Measurements from ENCODE around the gene FASTK. TPM values are rescaled to one million over a fixed set of nuclear protein-coding genes. Genes with fewer than 3 reads are reported as not detected.

FASTK gene
- total RNA-seq, 1 experiment from 2014 or later: 95.0 TPM

- Histone ChIP-seq H3K4me1 (ENCODE audit: control insufficient read depth, insufficient read depth, low read length) (peaks cover 41% of the 10 kb centered on the region), H3K4me3 (ENCODE audit: low read depth in 2 of 2, low read length in 2 of 2) (peak overlapping the region; percentile 74 to 93), H3K27ac (ENCODE audit: low read length) (peak overlapping the region; percentile 91), H3K9me3 (ENCODE audit: control insufficient read depth, insufficient read depth, low read depth, low read length) (no peaks in the 10 kb centered on the region), H3K36me3 (ENCODE audit: control insufficient read depth, insufficient read depth, low read length) (no peaks in the 10 kb centered on the region), H3K27me3 (ENCODE audit: control insufficient read depth, insufficient read depth, low read length) (no peaks in the 10 kb centered on the region)
- DNase-seq (ENCODE audit: low read depth, low spot score) (no peak), ATAC-seq (no peak)
- in situ Hi-C loops (cut with HindIII; ENCODE audit: low pct_unique_long_range_greater_than_20kb, low sequenced_read_pairs): no loop called here
- BruUV-seq (replicated peaks): TSS peak; percentile 87
- ChIA-PET CTCF (interaction anchor here (0.6 kb wide), 1 partner anchor 22 kb away, joined by 3 read pairs; no protein-coding TSS in a partner anchor), POLR2A (interaction anchor here (0.6 to 0.7 kb wide), 2 partner anchors 28 to 284 kb away, joined by 3 read pairs; no protein-coding TSS in a partner anchor)
- intact Hi-C loops (cut with micrococcal nuclease; ENCODE audit: unreplicated experiment): no loop called here
- TF ChIP-seq SIN3A (IDR thresholded peaks at IDR 0.05; ENCODE audit: borderline replicate concordance, insufficient read depth, low read depth, low read length): no peak; the same call in 1 of the 2 replicates
- no peak for TF ChIP-seq REST (IDR thresholded peaks at IDR 0.05; ENCODE audit: insufficient read depth in 1 of 2, low read depth in 2 of 2, low read length in 1 of 2)
- no peak for TF ChIP-seq TCF7L2 (IDR thresholded peaks at IDR 0.05; ENCODE audit: low read depth, low read length)
- 0 out of 2 replicates have a peak, but pooled peaks have one; percentile 12 for TF ChIP-seq POLR2AphosphoS5 (IDR thresholded peaks at IDR 0.05; ENCODE audit: low read depth, low read length)
- TF ChIP-seq CTCF (IDR thresholded peaks at IDR 0.05): no peak
These were observed 1.8 kb upstream of the FASTK start for GRCh38 chr7:151082141-151083070.

- Histone ChIP-seq H3K9me3 (ENCODE audit: control insufficient read depth, insufficient read depth, low read depth, low read length) (no peaks in the 10 kb centered on the region), H3K27me3 (ENCODE audit: control insufficient read depth, insufficient read depth, low read length) (no peaks in the 10 kb centered on the region), H3K36me3 (ENCODE audit: control insufficient read depth, insufficient read depth, low read length) (no peaks in the 10 kb centered on the region), H3K4me1 (ENCODE audit: control insufficient read depth, insufficient read depth, low read length) (peaks cover 50% of the 10 kb centered on the region), H3K4me3 (ENCODE audit: low read depth in 2 of 2, low read length in 2 of 2) (peak overlapping the region; percentile 74 to 93), H3K27ac (ENCODE audit: low read length) (peak overlapping the region; percentile 91)
- ATAC-seq (peak; percentile 5; the same call in 1 of the 2 replicates), DNase-seq (ENCODE audit: low read depth, low spot score) (no peak)
- no TSS peak for BruUV-seq (replicated peaks)
- ChIA-PET CTCF (interaction anchor here (0.6 to 0.9 kb wide), 2 partner anchors 19 to 72 kb away, joined by 3 to 5 read pairs; no protein-coding TSS in a partner anchor), POLR2A (interaction anchor here (1.0 kb wide), 1 partner anchor 9 kb away, joined by 4 read pairs; no protein-coding TSS in a partner anchor)
- intact Hi-C loops (cut with micrococcal nuclease; ENCODE audit: unreplicated experiment): no loop called here
- in situ Hi-C loops (cut with HindIII; ENCODE audit: low pct_unique_long_range_greater_than_20kb, low sequenced_read_pairs): no loop called here
- peak; percentile 5; the same call in 1 of the 2 replicates for TF ChIP-seq POLR2AphosphoS5 (IDR thresholded peaks at IDR 0.05; ENCODE audit: low read depth, low read length)
- no peak for TF ChIP-seq CTCF (IDR thresholded peaks at IDR 0.05)
- no peak for TF ChIP-seq REST (IDR thresholded peaks at IDR 0.05; ENCODE audit: insufficient read depth in 1 of 2, low read depth in 2 of 2, low read length in 1 of 2)
- no peak for TF ChIP-seq TCF7L2 (IDR thresholded peaks at IDR 0.05; ENCODE audit: low read depth, low read length)
These were observed 827 bp upstream of the FASTK start for GRCh38 chr7:151081170-151082101.
